HuH-7 (cell line): ENCODE results near the gene RASGRF2.

Experiments used
- DNase-seq: peaks from one replicate; pipeline ENCODE4 v3.0.0; 2011; ENCODE audit warnings: low spot score

The RASGRF2 gene

GRCh38 chr5:81207009-81207408 is 246.8 kb downstream of the RASGRF2 start:
- peak; percentile 42 for DNase-seq

- no peak for DNase-seq
Observed at GRCh38 chr5:81208904-81209303, 248.7 kb downstream of the RASGRF2 start.

DNA sequence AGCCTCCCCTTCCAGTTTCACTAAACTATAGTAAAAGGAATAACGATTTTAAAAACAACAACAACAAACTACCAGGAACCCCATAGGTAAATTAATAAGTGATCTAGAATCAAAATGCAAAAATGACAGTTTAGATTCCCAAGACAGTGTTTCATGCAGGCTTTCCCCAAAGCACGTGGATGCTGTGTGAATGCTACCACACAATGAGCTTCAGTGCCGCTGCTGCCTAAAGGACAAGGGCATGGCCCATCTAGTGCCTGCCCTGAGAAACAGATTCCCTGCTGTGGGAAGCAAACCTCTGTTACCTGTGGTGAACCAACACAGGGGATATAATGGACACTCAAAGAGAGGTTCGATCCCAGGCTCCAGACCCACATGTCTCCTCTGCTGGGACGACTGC is 249.2 kb downstream of the RASGRF2 start:
- DNase-seq, result no peak

DNA sequence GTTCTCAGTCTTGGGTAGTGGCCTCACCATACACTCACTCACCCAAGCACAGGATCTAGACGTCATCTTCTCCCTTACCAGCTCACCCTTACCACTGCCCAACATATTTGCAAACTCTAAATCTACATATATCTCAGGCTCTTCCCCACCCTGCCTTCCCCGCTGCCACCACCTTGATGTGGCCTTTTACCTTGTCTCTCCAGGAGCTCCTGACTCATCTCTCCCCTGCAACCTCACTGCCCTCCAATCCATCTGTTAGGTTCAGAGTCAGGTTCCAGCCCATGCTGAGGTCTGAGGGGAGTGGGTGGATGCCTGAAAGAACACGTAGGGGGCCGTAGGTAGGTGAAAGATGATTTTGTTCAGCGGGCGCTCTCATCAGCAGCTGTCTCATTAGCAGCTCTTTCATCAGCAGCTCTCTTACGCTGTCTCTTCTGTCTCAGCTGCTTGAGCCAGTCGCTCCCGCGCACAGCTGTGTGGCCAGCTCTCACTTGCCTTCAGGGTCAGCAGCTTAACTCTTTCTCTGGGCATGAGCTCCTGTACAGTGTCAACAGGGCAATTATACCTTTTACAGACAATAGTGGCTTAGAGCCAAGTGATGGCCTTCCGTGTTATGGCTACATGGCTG is 249.8 kb downstream of the RASGRF2 start:
- DNase-seq, result no peak

- no peak for DNase-seq
Observed at GRCh38 chr5:81212211-81212751, 252.1 kb downstream of the RASGRF2 start.

DNA sequence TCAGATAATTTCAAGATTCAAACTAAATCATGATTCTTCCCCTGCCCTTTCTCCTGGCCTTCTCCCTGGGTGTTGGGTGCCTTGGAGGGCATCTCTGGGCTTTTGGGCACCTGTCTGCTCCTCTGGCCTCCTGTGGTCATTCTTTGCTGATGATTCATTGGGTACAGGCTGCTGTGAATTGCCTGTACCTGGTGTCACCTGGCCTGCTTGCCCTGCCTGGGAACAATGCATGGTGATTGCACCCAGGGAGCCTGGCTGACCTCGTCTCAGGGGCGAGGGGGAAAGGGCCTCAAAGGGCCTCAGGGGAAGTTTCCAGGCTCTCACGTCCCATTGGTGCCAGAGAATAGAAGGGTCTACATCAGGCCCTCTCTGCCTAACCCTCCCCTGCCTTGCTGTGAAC is 252.9 kb downstream of the RASGRF2 start:
- DNase-seq, result no peak

- DNase-seq, result no peak
Observed at GRCh38 chr5:81214848-81215247, 254.7 kb downstream of the RASGRF2 start.

DNA sequence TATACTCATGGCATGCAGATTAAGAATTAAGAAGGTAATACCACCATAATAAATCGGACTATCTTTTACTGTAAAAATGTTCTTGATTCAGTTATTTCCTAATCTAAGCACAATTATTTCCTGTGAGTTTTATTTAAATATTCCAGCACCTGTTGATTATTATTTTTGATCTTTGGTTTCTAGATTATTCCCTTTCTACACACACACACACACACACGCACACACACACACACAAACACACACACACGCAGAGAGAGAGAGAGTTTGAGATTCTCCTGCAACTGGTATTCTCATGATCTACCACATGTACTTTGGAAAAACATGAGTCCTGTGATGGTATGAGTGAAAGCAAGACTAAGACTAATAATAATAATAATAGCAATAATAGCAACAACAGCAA is 256.0 kb downstream of the RASGRF2 start:
- no peak for DNase-seq

- DNase-seq, result no peak
Observed at GRCh38 chr5:81219389-81219788, 259.2 kb downstream of the RASGRF2 start.

DNA sequence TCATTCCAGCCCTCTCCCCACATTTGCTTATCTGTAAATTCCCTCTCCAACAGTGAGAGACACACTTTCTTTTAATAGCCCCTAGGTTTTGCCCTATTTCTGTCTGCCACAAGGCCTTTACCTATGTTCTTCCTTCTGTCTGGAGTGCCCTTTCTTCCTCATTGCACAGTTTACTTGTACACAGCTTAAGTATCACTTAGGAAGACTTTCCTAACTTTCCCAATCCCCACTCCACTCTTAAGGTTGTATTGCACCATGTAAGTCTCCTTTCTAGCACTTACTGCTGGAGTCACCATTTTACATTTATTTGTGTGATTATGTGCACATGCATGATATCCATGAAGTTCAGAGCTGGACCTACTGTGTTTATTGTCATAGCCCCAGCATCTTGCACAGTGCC is 262.1 kb downstream of the RASGRF2 start:
- no peak for DNase-seq

- DNase-seq, result no peak
Observed at GRCh38 chr5:81225463-81225862, 265.3 kb downstream of the RASGRF2 start.

- DNase-seq, result no peak
Observed at GRCh38 chr5:81226286-81226685, 266.1 kb downstream of the RASGRF2 start.

DNA sequence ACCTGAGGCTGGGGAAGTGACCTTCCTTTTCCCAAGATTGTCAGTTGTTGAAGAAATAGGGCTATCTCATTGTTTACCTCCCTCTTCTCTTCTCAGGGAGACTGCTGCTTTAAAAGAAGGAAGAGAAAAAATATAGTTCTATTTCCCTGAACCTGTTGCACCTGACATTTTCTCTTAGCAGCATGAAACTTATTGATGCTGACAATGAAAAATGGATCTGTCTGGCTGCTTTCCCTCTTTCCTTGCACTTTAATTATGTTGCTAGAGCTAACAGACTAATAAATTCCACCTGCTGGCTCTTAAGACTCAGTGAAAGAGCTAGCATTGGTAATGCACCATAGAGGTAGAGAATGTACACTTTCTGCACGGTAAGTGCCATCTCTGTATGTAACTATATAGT is 266.8 kb downstream of the RASGRF2 start:
- DNase-seq, result no peak

DNA sequence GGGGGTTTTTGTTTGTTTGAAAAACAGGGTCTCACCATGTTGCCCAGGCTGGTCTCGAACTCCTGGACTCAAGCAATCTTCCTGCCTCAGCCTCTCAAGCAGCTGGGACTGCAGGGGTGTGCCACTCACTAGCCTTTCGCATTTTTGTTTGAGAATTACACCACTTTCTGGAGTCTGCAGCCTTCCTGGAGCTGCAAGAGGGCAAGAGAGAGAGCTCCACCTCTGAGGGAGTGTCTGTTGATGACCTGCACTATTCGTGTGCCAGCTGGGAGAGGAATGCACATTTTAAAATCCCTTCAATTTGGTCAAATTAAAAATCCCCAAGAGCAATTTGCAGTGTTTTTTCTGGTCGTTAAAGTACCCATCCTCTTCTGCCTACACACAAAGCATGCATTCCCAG is 267.9 kb downstream of the RASGRF2 start:
- no peak for DNase-seq

- no peak for DNase-seq
Observed at GRCh38 chr5:81230416-81230815, 270.3 kb downstream of the RASGRF2 start.

- DNase-seq, result no peak
Observed at GRCh38 chr5:81232464-81233079, 272.4 kb downstream of the RASGRF2 start.

GRCh38 chr5:81233080-81233634 is 273.0 kb downstream of the RASGRF2 start, which contains the start of gene CKMT2:
Gene CKMT2 (plus strand): TSS chr5:81233322. CDS start chr5:81251133, 17,811 bp downstream.
- no peak for DNase-seq

- DNase-seq, result no peak
Observed at GRCh38 chr5:81234299-81234698, 274.1 kb downstream of the RASGRF2 start.

DNA sequence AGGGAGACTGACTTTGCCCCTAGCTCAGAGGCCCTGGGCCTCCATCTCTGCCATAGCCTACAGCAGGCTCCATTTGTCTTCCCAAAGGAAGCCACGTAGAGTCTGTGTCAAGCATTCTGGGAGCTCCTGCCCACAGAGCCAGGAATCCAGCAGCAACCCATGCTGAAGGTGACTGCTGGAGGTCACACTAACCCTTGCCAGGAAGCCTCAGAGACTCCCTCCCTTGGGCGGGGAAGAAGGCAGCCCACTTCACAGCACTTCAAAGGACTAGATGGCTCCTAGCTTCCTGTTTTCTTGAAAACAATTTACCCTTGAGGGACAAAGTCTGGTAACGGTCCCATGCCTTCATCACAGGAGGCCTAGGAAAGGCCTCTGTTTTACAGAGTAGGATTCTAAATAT is 274.6 kb downstream of the RASGRF2 start:
- no peak for DNase-seq

GRCh38 chr5:81235287-81236072 is 275.3 kb downstream of the RASGRF2 start:
- DNase-seq, result no peak

DNA sequence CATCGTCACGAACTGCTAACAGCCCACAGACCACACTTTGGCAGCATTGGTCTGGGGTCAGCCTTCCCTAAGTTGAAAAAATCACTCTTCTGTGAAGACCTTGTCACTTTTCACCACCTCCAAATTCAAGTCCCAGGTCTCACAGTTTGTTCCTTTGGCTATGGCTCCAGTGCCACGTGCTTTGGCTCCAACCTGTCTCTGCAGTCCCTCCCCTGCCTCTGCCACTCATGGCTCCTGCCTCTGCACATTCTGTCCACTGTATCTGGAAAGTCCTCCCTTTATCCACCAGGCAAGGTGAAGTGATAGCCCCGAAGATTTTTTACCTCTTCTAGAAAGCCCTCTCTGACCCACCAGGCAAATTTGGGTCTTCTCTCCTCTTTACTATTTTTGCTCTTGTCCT is 278.3 kb downstream of the RASGRF2 start:
- no peak for DNase-seq

GRCh38 chr5:81239613-81240012 is 279.4 kb downstream of the RASGRF2 start:
- no peak for DNase-seq

GRCh38 chr5:81241001-81241400 is 280.8 kb downstream of the RASGRF2 start:
- DNase-seq, result no peak
